Ishikawa (cell line): ENCODE measurements around the gene JMJD4.

Experiments
- CREB1 ChIP-seq: IDR thresholded peaks from 2 replicates; pipeline ENCODE4 v1.6.1; 2012; ENCODE audit warnings: low read depth
- EGR1 ChIP-seq: IDR thresholded peaks from 2 replicates; pipeline ENCODE4 v1.6.1; 2012
- EP300 ChIP-seq: IDR thresholded peaks from 2 replicates; pipeline ENCODE4 v1.6.1; 2012; ENCODE audit warnings: borderline replicate concordance
- FOXM1 ChIP-seq: IDR thresholded peaks from 2 replicates; pipeline ENCODE4 v1.6.1; 2012; ENCODE audit warnings: low read depth, borderline replicate concordance
- MAX ChIP-seq: IDR thresholded peaks from 2 replicates; pipeline ENCODE4 v1.6.1; 2012
- NFIC ChIP-seq: IDR thresholded peaks from 2 replicates; pipeline ENCODE4 v1.6.1; 2012
- RAD21 ChIP-seq: IDR thresholded peaks from 2 replicates; pipeline ENCODE4 v1.6.1; 2012; ENCODE audit warnings: low read depth
- TAF1 ChIP-seq: IDR thresholded peaks from 2 replicates; pipeline ENCODE4 v1.6.1; 2012; ENCODE audit warnings: low read depth, mild to moderate bottlenecking
- ZBTB7A ChIP-seq: IDR thresholded peaks from 2 replicates; pipeline ENCODE4 v1.6.1; 2012; ENCODE audit warnings: low read depth

GRCh38 chr1:227767401-227768124, 32.5 kb upstream of the JMJD4 start:
- TF ChIP-seq MAX (no peak), NFIC (no peak), RAD21 (no peak), ZBTB7A (no peak), EP300 (no peak), TAF1 (no peak), CREB1 (no peak), EGR1 (no peak), FOXM1 (no peak)
